NCI-H460 (cell line): ENCODE measurements around the gene COL12A1. TPM values are rescaled to one million over a fixed set of nuclear protein-coding genes. Genes with fewer than 3 reads are reported as not detected.

Source experiments
- DNase-seq: peaks from one replicate; pipeline ENCODE4 v3.0.0-alpha.2; 2016; ENCODE audit warnings: low read depth; ENCODE audit errors: extremely low read depth
- total RNA-seq: library from RNA; depleted of rRNA; stranded (reverse); fragments of >200 nt; shearing (Covaris generic); gene quantifications from 2 replicates; pipeline ENCODE4 v1.2.3, GENCODE V29; 2014

The COL12A1 gene
- total RNA-seq, 1 experiment from 2014 or later, result 0.64 TPM

- DNase-seq, result no peak
Observed at GRCh38 chr6:75183099-75183541, 22.7 kb downstream of the COL12A1 start.

- DNase-seq, result no peak
Observed at GRCh38 chr6:75180864-75181263, 25.0 kb downstream of the COL12A1 start.

DNA sequence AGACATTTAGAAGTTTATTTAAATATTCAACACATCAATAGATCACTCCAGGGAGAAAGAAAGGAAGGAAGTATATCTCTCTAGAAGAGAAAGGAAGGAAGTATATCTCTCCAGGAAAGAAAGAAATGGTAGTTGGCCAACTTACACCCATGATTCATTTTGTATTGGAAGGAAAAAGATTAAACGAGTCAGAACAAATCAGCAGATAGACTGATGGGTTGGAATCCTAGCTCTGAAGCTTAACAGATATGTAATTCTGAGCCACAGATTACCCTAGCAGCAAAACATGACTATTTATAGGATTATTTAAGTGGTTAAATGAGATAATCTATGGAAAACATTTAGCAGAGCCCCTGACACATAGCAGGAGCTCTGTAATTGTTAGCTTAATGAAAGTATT lies 27.1 kb downstream of the COL12A1 start:
- DNase-seq, result no peak

GRCh38 chr6:75176076-75176582 lies 29.7 kb downstream of the COL12A1 start:
- no peak for DNase-seq

GRCh38 chr6:75171986-75172385 lies 33.9 kb downstream of the COL12A1 start:
- no peak for DNase-seq

GRCh38 chr6:75171567-75171966 lies 34.3 kb downstream of the COL12A1 start:
- no peak for DNase-seq

- no peak for DNase-seq
Observed at GRCh38 chr6:75170691-75171560, 34.9 kb downstream of the COL12A1 start.

DNA sequence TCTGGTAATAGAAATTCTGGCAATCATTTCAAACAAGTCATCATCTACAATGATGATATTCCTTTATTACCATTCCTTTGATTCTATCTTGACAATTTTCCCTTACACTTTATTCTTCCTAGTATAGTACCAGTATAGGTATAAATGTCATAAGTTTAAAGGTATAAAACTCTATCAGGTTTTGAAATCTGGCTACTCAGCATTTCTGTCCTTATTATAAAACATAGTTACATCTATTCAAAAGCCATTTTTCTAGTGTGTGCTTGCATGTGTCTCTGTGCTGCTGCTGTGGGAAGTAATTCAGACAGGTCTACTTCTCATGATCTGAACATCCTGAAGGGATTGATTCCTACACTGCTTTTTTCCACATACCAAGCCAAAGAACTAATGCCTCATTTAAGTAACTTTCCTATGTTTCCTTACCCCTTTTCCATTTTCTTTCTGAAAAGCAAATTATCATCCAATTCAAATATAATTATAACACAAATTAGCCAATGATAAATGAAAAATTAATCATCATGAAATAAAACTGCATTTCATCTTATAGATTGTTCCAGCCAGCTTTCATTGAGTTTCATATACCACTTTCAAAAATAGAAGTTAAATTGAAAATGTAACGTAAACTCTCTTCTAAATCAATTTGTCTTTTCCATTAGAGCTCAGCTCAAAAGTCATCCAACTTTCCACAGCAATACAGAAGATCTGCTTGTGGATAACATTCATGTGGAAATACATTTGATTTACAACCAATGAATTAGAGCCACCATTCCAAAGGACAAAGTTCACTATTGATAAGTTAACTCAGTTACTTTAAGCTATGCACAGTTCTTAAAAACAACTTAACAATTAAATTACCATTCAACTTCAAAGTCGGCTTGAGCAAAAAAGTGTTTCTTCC lies 35.9 kb downstream of the COL12A1 start:
- DNase-seq, result no peak

- no peak for DNase-seq
Observed at GRCh38 chr6:75167851-75168250, 38.0 kb downstream of the COL12A1 start.

GRCh38 chr6:75167325-75167724 lies 38.5 kb downstream of the COL12A1 start:
- no peak for DNase-seq

DNA sequence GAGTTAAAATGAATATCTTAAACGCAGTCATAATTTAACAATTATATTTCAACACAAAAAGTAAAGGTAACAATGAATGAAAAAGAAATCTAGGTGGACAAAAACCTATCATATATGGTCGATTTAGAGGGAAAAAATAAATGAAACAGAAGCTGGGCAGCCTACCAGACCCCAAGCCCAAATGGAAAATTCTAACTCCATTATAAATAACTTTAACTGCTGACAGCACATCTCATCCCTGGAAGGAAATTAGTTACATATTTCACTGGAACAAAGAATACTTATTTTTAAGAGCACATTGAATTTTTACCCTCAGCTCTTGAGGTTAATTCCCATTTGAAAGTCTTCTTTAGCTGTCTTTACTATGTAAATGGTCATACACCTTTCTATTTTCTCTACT lies 39.1 kb downstream of the COL12A1 start:
- DNase-seq, result no peak

- DNase-seq, result no peak
Observed at GRCh38 chr6:75166236-75166635, 39.6 kb downstream of the COL12A1 start.

DNA sequence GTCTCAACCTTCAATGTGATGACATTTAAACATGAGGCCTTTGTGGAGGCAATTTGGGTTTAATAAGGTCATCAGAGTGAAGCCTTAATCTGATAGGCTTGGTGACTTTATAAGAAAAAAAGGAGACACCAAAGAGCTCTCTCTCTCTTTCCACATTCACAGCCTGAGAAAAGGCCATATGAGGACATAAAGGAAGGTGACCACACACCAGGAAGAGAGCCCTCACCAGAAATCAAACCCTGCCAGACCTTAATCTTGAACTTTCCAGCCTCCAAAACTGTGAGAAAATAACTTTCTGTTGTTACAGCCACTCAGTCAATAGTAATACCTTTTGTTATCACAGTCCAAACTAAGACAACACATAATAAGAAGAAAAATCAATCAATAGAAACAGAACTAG lies 47.7 kb downstream of the COL12A1 start:
- DNase-seq, result no peak

- DNase-seq, result no peak
Observed at GRCh38 chr6:75157336-75157735, 48.5 kb downstream of the COL12A1 start.

GRCh38 chr6:75156186-75156878 lies 49.5 kb downstream of the COL12A1 start:
- DNase-seq, result no peak

- DNase-seq, result no peak
Observed at GRCh38 chr6:75155631-75156030, 50.2 kb downstream of the COL12A1 start.

DNA sequence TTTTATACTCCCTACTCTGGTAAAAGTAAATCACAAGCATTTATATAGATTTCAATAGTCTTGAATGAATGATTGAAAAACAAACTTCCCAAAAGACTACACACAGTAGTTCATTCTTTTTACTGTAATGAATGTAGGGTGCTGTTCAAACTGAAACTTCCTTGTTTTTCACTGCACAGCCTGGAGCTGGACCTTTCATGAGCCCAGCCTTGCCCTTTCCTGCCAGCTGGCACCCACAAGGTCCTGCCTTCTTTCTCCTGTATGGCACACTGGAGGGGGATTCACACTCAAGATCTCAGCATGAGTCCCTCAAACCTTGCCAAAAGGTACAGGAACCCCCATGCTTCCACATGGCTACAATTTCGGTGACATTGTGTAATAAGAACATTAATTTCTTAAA lies 50.9 kb downstream of the COL12A1 start:
- DNase-seq, result no peak

DNA sequence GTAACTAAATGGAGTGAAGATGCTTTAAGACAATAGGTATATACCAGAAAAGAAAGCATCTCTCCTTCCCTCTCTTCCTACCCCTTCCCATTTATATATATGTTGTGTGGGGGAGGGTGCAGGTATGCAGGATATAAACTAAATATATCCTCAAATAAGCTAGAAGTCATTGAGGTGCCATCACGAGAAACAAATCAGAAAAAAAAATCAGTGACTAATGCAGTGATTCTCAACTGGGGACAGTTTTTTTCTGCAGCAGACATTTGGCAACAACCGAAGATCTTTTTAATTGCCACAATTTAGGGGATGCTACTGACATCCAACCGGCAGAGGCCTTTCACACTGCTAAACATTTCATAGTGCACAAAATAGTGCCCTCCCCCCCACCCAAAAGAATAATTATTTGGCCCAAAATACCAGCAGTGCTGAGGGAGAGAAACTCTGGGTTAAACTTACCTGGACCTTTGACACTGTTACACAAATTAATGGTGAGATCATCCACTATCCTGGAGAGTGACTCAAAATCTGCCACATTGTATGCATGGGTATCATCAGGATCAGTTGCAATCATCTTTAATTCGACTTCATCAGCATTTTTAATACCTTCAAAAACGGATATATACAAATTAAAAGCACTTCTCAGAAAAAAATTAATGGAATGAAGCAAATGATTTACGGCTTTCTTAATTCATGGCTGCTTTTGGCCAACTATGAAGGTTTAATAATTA lies 55.0 kb downstream of the COL12A1 start:
- no peak for DNase-seq

DNA sequence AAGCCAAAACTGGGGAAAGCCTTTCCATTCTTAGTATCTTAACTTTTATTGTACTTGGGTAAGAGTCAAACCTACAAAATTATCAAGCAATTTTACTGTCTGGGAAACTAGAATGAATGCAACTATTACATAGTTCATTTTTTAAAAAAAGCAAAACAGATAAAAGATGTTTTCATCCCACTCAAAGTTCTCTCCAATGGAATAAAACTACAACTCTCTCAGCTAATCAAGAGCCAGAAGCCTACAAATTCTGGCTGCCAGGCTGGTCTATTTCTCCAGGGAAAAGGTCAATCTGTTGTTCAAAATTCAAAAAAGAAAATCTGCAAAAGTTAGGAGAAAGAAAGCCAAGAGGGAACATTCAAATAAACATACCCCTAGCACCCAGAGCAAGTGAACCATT lies 56.2 kb downstream of the COL12A1 start:
- no peak for DNase-seq

- no peak for DNase-seq
Observed at GRCh38 chr6:75149240-75149639, 56.6 kb downstream of the COL12A1 start.
